HG03280 (cell line): Measurements from ENCODE around the gene SYT10.
A peak's percentile ranks its signal among the peaks of the same experiment; 100 is the strongest.
"Not testable (repeated sequence)": the region's sequence is repeated elsewhere in the genome, so short reads cannot be mapped to it uniquely, and the experiment has no call there.

Source experiments
- ATAC-seq: cut with Tn5 transposase; IDR thresholded peaks from one replicate; pipeline ENCODE4 v1.9.1; 2021; ENCODE audit warnings: mild to moderate bottlenecking, moderate library complexity; ENCODE audit not compliant: unreplicated experiment

SYT10 gene, protein sequence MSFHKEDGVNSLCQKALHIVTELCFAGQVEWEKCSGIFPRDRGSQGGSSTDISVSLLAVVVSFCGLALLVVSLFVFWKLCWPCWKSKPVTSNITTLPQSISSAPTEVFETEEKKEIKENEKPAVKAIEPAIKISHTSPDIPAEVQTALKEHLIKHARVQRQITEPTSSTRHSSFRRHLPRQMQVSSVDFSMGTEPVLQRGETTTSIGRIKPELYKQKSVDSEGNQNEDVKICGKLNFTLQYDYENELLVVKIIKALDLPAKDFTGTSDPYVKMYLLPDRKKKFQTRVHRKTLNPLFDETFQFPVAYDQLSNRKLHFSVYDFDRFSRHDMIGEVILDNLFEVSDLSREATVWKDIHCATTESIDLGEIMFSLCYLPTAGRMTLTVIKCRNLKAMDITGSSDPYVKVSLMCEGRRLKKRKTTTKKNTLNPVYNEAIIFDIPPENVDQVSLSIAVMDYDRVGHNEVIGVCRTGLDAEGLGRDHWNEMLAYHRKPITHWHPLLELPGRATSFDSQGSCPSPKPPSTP

DNA sequence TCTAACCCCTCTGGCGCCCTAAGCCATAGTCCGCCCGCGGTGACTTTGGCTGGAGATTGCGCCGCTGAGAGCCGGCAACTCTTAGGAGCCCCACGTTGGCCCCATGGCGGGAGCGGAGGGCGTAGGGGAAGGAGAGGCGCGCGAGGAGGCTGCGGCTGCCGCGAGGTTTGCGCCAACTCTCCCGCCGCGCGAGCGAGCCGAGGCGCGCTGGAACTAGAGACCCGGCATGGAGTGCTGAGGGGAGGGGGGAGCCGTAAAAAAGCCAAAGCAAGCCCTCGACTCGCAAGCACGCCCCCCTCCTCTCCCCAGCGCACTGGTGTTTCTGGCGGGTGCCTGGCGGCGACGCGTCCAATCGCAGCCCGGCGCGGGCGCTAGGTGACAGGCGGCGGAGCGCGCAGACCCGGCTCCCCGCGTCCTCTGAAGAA is at the start of gene SYT10:
TSS of gene SYT10 (minus strand) at position 233 of the 425 bp plus-strand sequence. CDS start 297 bp downstream, outside the sequence.
- no peak for ATAC-seq

DNA sequence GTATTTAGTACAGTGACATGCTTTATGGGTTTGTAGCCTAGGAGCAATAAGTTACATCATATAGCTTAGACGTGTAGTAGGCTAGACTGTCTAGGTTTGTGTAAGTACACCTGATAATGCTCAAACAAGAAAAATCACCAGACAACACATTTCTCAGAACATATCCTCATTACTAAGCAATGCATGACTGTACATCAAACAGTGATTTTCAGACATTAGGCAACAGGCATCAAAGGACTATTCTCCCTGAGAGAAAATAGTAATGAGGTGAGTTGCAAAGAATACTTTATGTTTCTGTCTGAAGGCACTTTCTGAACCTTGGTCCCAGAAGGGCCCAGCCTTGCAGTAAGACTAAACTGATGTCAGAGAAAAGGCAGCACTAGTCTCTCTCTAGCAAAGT is 48.4 kb upstream of the SYT10 start:
- ATAC-seq, result no peak

DNA sequence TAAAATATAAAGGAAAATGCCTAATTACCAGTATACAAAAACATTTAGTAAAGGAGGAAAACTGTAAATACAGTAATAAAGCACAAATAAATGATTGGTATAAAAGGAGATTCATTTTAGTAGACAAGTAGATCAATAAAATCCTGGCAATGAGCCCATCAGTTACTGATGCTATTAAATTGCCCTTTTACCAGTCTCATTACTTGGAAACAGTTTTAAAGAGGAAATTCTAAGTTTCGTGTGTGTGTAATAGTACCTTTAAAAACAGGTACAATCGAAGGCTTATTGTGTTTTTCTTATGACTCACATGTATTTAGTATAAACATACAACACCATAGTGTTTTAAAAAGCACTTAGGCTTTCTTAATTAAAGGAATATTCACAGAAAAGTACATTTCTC is 46.4 kb upstream of the SYT10 start:
- no peak for ATAC-seq

DNA sequence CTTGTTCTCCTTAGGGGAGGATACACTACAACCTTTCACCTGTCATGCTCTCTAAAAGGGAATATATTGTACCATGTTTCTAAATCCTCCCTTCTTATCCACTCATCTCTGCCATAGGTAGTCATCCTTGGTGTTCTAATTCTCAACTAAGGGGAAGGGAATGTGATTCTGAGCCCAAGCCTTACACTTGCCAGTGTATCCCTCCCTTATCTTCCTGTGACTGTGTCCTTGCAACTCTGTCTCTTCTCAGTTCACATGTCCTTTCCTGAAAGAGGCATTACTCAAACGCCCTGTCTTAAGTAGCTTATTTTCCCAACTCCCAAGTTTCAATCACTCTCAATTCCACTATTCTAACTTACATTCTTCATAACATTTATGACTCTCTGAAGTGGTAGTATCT is 44.5 kb upstream of the SYT10 start:
- no peak for ATAC-seq

DNA sequence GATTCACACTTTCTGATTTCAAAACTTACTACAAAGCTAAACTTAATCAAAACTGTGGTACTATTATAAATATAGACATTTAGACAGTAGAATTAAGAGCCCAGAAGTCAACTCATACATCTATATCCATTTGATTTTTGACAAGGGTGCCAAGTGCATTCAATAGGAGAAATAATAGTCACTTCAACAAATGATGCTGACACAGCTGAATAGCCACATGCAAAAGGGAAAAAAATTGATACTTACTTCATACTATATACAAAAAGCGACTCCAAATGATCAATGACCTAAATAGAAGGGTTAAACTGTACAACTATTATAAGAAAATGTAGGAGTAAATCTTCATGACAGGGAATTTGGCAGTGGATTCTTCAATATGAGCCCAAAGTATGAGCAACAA is 40.7 kb upstream of the SYT10 start:
- no peak for ATAC-seq

DNA sequence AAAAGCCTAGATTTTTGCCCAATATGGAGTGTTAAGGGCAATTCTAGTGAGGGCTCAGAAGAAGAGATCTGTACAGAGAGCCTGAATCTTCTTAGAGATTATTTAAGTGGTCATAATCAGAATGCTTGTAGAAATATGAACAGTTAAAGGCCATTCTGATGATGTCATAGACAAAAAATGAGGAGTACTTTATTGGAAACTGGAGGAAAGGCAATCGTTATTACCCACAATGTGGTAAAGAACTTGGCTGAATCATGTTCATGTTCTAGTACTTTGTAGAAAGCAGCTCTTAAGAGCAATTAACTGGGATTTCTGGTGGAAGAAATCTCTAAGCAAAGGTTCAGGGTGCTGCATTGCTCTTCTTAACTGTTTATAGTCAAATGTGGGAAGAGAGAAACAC is 36.4 kb upstream of the SYT10 start:
- no peak for ATAC-seq

DNA sequence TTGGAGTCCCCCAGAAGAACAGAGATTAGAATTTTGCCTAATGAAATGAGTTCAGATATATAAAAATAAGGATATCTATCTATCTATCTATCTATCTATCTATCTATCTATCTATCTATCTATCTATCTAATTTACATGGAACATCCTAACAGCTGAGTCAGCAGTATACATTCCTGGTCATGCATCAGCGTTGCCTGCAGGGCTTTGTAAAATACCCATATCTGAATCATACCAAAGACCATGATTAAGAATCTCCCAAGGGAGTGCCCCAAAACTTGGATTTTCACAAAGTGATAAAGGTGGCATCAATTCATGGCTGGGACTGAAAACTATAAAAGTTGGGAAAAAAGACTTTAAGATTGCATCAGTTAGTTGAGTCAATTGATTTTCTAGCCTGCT is 32.7 kb upstream of the SYT10 start:
- ATAC-seq, result no peak

DNA sequence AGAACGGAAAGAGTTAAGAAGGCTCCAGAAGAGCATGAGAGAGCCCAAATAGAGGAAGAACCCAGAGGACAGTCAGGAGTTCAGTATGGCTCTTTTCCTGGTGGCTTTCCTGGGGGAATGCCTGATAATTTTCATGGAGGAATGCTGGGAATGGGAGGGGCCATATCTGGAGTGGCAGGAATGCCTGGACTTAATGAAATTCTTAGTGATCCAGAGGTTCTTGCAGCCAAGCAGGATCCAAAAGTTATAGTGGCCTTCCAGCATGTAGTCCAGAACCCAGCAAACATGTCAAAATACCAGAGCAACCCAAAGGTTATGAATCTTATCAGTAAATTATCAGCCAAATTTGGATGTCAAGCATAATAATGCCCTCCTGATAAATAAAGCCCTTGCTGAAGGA is 15.5 kb upstream of the SYT10 start:
- no peak for ATAC-seq

DNA sequence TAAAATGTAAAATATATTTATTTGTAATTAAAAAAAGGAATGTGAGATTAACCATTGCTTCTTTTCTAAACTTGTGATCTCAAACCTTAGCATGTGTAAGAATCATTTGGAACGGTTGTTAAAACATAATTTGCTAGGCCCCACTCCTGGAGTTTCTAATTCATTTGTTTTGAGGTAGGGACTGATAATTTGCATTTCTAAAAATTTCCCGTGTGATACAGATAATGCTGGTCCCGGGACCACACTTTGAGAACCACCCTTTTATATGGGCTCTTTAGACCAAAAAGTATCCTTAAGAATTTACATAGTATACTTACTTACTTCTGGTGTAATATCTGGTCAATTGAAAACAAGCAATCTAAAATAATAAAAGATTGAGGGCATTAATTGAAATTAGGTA is 10.9 kb upstream of the SYT10 start:
- no peak for ATAC-seq

DNA sequence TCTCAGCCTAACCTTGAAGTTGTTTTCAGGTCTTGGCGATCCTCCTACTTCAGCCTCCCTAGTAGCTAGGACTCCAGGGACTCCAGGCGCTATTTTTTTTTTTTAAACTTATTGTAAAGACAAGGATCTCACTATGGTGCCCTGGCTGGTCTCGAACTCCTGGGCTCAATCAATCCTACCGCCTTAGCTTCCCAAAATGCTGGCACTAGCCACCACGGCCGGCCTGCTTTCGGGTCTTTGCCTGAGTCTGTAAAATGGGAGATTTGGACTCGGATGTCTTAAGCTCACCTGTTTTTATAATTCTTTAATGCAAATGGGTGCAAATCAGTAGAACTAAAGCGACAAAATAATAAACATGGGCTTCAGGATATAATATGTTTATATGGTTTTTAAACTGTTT is 858 bp upstream of the SYT10 start:
- no peak for ATAC-seq

DNA sequence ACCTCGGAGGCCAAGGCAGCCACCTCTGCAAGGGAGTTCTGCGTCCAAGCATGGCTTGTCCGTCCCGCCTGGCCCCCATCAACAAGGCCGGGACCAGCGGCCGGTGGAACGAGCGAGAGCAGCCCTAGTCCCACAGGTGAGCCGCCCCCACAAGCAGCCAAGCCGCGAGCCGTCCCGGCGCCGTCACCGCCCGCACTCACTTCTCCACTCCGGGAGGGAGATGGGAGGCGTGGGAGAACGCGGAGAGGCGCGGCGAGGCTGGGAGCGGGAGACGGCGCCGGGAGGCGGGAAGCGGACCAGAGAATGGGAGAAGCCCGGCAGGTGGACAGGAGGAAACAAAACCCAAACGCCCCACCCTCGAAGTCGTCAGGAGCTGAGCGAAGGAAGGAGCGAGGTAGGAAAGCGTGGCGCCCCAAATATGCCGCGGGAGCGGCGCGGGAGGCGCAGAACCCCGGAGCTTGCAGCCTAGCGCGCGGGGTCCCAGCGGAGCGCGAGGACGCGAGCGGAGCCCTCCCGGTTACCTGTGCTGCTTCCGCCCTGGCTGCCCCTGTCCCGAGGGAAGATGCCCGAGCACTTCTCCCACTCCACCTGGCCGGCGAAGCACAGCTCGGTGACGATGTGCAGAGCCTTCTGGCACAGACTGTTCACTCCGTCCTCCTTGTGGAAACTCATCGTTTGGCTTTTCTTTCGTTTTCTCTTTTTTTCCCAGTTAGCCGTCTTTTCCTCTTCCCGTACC is 600 bp downstream of the SYT10 start:
- ATAC-seq, result no peak

DNA sequence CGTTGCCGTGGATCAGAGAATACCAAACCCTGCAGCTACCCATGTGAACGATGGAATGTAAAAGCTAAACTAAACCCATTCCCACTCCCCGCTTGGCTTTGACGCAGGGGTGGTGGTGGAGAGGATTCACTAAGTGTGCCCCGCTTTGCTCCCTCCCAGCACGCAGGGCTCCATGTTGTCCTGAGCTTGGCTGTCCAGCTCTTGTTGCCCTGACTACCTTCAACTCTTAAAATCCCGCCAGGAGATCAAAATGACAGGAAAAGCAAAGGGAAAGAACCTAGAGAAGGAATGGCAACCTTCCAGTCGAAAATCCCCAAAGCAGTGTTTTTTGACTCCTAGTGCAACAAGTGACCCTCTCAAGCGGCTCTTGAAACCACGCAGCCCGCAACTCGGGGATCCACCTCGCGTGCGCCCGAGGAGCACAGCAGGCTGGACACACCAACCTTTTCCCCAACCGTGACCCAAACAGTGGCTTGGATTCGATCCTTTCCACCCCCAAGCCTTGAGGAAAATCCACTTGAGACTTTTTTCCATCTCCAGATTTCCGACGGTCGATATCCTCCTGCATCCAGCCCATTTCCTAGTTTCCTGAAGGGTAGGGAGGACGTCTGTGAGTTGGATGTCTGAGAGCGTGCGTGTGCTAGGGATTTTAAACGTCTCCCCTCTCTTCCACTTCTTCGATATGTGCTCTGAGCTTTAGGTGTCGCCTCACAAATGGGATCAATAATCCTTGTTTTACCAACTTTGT is 1.4 kb downstream of the SYT10 start:
- ATAC-seq, result no peak

DNA sequence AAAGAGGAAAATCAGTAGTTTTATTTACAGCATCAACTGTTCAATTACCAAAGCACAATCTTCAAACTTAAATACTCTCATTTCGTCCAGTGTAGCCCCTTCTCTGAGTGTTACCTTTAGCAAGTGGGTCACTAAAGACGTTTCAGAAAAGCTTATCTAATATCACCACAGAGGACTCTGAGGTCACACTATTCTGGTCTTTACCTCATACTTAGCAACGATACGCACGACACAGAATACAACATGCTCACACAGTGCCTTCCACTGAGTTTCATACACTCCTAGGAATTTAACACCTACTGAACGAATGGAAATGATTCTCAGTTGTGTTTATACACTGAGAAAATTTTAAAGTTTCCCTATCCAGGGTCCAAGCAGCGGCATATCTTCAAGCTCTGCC is 2.0 kb downstream of the SYT10 start:
- ATAC-seq, result no peak

DNA sequence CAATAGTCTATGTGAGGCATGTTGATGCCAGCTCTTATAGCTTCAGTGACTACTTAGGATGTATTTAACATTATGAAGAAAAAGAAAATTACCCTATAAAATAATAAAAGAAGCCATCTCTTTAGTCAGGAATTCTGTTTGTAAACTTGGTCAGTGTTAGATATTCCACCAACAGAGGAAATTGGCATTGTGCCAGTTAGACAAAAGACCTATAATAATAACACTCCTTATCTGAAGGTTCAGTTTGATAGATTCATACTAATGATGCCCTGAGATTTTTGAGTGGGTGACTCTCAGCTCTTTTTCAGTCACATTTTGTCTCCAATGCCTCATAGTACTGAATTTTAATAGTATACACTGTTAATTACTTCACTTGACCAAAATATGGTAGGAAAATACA is 6.6 kb downstream of the SYT10 start:
- ATAC-seq, result no peak

DNA sequence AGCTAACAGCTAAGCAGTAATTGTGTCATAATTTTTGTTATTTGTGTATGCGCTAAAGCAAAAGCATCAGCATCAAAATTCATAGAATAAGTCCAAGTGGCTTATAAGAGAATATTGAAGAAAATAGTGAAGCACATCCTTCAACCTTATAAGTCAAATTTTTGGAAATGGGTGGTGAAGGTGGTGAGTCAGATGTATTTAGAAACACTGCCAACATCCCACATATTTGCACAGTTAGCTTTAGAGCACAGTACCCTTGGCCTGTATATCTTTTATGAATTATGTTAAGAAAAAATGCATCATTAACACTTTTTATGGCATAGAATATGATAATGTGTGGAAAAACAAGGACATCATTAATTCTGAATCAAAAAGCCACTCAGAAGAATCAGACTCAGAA is 8.0 kb downstream of the SYT10 start:
- ATAC-seq, result no peak

DNA sequence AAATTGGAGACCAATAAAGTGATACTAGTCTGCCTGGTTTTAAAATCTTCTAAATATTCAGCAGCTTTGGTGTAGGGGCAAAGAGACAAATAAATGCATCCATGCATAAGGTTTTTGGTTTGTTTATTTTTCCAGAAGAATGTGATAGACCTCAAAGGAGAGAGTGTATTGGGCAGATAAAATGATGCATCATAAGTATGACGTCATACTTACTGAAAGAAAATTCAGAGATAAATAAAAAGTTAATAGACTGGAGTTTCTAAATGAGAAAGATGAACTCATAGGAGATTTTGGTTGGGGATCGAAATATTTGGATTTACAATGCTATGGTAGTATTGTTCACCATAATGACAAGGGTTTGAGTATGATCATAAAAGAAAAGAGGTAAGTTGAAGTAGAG is 10.2 kb downstream of the SYT10 start:
- ATAC-seq, result no peak

DNA sequence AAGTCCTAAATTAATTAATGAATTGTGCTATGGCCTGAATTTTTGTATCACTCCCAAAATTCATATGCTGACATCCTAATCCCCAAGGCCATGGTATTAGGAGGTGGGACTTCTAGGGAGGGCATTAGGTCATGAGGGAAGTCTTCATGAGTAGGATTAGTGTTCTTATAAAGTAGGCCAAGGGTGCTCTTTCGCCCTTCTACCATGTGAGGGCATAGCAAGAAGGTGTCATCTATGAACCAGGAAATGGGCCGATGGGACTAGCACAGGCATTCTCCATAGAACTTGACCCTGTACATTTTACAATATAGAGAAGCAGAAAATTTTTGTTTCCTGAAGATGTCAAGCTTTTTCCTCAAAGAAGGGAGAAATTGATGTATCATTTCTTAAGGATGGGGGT is 12.5 kb downstream of the SYT10 start:
- peak; percentile 89 for ATAC-seq

DNA sequence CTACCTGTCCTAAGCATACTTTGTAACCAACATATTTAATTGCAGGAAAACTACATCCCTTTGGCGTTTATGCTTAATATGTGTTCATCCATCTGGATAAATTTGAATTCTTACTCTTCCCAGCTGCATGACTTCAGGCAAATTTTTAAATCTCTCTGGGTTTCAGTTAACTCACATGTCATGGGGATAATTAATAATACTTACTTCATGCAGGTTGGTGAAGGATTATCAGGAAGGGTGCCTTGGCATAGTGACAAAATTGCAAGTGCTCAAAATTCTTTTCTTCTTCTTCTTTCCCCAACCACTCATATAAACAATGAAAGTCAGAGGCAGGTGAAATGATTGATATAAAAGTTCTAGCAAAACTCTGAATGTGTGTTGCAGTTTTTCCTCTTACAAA is 15.9 kb downstream of the SYT10 start:
- no peak for ATAC-seq

DNA sequence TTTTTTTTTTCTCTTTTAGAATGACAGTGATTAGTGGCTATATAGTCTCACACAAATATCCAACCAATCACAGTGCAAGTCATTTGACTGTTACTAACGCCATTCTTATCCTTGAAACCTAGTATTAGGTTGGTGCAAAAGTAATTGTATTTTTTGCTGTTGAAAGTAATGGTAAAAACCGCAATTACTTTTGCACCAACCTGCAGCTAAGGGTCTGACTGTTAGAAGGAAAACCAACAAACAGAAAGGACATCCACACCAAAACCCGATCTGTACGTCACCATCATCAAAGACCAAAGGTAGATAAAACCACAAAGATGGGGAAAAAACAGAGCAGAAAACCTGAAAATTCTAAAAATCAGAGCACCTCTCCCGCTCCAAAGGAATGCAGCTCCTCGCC is 27.2 kb downstream of the SYT10 start:
- ATAC-seq, result not testable (repeated sequence)

DNA sequence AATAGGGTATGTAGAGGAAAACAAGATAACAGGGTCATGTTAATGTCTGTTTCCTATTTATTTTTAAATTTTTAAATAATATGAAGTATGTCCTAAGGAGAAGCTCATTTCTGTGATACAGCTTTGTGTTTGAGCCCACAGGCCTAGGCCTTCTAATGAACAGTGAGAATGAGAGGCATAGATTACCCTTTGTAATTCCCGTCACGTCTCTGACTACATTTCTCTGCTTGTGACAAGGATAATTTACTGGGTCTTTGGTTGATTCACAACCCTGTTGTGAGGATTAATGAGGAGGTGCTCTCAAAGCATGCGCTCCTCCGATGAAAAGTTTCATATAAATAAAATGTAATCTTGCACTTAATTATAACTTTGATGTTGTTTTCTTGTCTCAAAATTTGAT is 56.1 kb downstream of the SYT10 start:
- ATAC-seq, result no peak

DNA sequence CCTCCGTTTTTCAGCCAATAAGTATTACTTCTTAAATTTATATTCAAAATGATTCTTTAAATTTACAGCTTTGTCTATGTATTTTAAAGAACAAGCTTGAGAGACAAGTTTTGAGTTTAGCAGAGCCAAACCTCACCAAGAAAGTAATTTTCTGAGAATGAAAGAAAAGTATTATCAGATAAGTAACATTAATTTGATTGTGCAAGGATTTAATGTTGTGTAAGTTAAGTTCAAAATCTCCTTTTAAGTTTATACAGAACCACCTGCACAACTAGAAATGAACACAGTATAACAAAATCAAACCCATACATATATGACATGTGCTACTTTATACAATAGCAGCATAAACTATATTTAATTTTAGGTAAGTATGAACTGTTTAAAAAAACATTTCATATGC is 63.5 kb downstream of the SYT10 start:
- no peak for ATAC-seq
